Endometrial microvascular endothelial cells (primary cell): ENCODE results near the gene CCDC86. TPM values are rescaled to one million over a fixed set of nuclear protein-coding genes. Genes with fewer than 3 reads are reported as not detected.

Experiments used
- in situ Hi-C: cut with HindIII; loops from 2 replicates; pipeline ENCODE4 v1.10.0; 2017; ENCODE audit warnings: low sequenced_read_pairs, low pct_unique_long_range_greater_than_20kb; ENCODE audit errors: inconsistent ontology term
- total RNA-seq: library from RNA; depleted of rRNA; stranded (reverse); fragments of >200 nt; gene quantifications from one replicate; pipeline ENCODE4 v1.2.3, GENCODE V29; 2015; ENCODE audit errors: inconsistent ontology term

The CCDC86 gene
- total RNA-seq, 1 donor from 2014 or later: 80.8 TPM

DNA sequence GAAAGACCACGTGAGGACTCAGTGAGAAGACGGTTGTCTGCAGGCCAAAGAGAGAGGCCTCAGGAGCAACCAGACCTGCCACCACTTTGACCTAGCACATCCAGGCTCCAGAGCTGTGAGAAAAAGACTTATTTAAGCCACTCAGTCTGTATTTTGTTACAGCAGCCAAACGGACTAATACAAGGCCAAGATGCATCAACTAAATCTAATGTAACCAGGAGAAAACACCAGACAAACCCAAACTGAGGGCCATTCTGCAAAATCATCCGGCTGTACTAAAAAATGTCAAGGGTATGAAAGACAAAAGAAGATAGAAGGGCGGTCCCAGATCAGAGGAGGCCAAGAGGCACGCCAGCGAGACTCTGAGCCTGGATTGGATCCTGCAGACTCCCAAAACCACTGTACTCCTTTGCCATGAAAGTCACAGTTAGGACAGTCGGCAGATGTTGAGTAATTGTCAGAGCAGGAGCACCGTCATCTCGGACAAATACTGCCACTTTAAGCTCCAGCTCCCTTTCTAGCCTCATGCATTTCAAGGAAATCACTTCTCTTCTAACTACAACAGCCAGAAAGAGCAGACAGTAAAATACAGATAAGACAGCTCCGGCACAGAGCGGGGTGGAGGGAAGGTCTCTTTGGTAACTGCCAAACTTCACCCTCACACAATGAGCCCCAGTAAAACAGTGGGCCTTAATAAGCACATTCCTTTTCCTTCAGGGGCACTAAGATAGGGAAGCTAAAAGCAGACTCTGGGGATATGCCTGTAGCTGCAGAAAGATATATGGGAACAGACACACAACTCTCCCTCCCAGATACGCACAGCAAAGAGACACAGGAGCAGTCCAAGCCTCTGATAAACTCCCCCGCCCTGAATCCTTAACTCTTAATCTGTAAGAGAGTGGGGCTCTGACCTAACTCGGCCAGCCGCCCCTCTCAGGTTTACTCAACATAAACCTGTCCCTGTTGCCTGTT, 21.9 kb downstream of the CCDC86 start:
- in situ Hi-C loops: no loop called here

DNA sequence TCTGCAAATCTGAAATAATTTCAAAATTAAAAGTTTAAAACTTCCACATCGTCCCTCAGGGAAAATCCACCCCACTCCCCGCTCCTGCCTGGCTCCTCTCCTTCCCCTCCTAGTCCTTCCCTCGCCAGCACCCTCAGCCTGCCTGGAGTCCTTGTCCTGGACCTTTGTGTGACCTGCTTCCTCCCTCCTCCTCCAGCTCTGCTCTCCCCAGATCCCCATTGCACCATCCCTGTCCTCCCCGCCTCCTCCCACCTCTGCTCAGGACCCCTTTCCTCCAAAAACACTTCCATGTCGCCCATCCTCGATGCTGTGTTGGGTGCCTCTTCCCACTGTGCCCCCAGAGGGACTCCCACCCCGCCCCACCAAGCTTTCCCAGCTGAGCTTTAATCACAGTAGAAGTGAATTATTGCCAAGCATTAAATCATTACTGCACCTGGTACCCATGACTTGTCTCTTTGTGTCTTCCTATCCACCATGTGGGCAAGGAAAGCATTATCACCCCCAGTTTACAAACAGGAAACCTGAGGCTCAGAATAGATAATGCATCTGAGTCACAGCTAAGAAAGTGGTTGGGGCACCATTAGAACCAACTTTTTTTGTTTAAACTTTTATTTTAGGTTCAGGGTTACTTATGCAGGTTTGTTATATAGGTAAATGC, 23.1 kb downstream of the CCDC86 start:
- in situ Hi-C loops: no loop called here

DNA sequence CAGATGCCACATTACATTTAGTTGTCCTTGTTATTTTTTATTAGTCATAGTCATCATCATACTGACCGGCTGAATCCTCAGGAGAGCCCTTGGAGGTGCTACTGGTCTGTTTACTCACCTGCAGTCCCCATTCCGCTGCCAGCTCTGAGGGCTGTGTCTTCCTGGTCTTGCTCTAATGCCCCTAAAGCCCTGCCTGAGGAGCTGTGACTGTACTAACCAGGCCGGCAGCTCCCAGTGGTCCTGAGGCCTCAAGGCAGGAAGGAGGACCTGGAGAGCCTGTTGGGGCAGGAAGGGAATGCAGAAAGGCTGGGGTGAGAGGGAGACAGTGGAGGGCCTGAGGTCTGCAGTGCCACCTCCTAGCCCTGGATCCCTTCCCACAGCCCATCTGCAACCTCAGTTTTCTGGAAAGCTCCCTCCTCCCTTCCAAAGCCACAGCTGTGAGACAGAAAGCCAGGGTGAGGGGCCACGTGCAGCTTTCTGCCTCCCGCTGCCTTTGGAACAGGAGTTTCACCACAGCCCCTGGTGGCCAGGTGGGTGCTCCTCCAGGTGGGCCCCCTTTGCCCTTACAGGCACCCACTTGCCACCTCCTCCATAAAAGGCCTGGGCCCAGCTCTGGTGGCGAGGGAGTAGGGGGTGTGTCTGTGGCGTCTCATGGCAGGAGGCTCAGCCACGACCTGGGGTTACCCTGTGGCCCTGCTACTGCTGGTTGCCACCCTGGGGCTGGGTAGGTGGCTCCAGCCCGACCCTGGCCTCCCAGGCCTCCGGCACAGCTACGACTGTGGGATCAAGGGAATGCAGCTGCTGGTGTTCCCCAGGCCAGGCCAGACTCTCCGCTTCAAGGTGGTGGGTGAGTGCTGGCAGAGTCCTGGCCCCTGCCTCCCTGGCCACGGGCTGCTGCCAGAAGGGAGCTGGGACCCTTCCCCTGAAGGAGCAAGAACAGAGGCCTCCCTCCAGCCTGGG, 25.3 kb downstream of the CCDC86 start, which contains the start of gene ZP1:
TSS of gene ZP1 (plus strand) at position 632 of the 960 bp plus-strand sequence. CDS start at position 652, 20 bp downstream.
- in situ Hi-C loops: no loop called here

DNA sequence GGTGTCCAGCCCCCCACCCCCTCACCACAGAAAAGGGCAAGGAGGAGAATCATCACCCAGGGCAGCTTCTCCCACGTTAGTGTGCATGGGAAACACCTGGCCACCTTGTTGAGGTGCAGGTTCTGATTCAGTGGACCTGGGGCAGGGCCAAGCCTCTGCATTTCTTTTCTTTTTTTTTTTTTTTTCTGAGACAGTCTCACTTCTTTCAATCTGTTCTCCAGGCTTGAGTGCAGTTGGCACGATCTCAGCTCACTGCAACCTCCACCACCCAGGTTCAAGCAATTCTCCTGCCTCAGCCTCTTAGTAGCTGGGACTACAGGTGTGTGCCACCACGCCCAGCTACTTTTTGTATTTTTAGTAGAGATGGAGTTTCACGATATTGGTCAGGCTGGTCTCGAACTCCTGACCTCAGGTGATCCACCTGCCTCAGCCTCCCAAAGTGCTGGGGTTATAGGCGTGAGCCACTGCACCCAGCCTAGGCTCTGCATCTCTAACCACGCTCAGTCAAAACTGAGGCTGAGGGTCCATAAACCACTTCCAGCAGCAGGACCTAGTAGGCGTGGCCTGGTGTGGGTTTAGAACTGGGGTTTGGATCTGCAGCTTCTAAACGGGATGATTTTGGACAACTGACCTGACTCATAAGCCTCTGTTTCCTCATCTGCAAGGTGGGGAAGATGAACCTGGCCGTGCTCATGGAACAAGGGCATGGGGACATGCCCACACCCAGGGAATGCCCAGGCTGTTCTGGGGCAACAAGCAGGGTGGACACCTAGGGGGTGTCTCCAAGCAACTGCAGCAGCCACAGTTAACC, 26.2 kb downstream of the CCDC86 start:
- in situ Hi-C loops: no loop called here

DNA sequence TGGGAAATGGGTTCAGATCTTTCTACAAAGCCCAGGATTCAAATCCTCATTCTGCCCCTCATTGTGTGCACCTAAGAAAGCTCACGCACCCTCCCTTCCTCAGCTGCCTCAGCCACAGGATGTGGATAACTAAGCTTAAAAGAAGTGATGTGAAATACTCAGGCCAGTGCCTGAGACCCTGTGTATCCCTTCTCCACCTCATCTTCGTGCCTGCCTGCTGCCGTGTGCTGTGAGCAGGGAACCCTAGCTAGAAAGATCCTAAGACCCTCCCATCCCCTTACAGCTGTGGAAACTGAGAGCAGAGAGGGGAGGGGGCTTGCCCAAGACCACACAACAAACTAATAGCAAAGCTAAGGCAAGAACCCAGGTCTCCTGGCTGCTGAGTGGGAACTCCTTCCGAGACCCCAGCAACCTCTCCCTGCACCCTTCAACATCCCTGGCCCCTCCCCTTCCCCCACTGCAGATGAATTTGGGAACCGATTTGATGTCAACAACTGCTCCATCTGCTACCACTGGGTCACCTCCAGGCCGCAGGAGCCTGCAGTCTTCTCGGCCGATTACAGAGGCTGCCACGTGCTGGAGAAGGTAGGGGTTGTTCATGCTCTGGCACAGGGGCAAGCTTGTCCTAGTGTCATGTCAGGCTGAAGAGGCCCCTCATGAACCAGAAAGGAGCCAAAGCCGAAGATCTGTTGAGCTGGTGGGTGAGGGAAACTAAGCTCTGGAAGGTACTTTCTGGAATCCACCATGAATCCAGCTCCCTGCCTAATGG, 27.0 kb downstream of the CCDC86 start:
- in situ Hi-C loops: no loop called here

DNA sequence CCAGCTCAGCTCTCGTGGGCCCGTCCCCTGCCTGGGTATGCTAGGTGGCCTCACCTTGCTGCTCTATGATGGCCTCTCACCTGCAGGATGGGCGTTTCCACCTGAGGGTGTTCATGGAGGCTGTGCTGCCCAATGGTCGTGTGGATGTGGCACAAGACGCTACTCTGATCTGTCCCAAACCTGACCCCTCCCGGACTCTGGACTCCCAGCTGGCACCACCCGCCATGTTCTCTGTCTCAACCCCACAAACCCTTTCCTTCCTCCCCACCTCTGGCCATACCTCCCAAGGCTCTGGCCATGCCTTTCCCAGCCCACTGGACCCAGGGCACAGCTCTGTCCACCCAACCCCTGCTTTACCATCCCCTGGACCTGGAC, 27.5 kb downstream of the CCDC86 start:
- in situ Hi-C loops: no loop called here

DNA sequence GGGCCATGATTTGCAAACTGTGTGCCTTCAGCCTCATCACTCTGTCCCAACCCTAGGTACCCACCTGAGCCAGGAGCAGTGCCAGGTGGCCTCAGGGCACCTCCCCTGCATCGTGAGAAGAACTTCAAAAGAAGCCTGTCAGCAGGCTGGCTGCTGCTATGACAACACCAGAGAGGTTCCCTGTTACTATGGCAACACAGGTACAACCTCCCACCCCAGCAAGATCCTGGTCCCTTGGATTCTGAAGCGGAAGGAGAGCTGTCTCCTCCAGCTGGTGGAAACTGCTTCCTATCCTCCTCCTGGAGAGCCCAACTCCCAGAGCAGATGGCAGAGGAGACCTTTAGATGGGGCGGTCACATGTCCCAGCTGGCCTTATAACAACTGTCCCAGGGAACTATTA, 28.4 kb downstream of the CCDC86 start:
- in situ Hi-C loops: no loop called here

DNA sequence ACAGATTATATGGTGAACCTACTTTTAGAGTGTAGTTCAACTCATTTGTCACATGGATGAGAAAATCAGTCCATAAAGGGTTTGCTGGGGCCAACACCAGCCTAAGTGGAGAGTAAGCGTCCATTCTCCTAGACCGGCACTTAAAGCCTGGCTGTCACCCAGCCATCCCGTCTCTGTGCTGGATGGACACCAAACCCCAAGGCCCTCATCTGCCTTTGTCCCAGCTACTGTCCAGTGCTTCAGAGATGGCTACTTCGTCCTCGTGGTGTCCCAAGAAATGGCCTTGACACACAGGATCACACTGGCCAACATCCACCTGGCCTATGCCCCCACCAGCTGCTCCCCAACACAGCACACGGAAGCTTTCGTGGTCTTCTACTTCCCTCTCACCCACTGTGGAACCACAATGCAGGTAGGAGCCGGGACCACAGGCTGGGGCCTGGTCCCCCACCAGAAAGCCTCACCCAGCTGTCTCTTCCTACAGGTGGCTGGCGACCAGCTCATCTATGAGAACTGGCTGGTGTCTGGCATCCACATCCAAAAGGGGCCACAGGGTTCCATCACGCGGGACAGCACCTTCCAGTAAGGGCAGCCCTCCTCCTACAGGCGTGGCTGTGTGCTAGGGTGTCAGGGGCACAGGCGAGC, 28.9 kb downstream of the CCDC86 start:
- in situ Hi-C loops: no loop called here

DNA sequence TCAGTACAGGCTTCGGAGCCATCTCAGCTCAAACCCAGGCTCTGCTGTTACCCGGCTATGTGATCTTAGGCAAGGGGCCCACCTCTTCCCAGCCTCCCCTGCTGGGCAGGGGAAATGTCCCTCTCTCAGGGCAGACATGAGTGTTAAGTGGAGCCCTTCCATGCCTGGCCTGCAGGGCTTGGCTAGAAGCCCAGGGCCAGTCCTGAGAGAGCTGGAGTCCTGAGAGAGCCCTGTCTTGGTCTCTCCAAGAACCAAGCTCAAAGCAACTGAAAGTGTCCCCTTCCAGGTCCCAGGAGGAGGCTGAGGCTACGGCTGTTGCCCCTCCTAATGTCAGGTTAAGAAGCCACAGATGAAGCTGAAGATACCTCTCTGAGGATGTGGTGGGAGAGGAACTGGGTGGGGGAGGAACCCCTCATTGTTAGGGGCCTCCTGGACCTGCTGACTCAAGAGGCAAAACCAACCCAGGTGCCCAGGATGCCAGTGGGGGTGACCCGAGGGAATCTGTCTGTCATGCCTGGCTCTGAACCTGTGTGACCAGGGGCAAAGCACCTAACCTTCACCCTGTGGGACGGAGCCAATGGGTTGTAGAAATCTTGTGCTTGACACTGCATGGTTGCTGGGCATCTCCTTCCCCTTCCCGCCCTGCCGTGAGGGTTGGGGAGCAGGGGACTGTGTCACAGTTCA, 29.6 kb downstream of the CCDC86 start:
- in situ Hi-C loops: no loop called here

DNA sequence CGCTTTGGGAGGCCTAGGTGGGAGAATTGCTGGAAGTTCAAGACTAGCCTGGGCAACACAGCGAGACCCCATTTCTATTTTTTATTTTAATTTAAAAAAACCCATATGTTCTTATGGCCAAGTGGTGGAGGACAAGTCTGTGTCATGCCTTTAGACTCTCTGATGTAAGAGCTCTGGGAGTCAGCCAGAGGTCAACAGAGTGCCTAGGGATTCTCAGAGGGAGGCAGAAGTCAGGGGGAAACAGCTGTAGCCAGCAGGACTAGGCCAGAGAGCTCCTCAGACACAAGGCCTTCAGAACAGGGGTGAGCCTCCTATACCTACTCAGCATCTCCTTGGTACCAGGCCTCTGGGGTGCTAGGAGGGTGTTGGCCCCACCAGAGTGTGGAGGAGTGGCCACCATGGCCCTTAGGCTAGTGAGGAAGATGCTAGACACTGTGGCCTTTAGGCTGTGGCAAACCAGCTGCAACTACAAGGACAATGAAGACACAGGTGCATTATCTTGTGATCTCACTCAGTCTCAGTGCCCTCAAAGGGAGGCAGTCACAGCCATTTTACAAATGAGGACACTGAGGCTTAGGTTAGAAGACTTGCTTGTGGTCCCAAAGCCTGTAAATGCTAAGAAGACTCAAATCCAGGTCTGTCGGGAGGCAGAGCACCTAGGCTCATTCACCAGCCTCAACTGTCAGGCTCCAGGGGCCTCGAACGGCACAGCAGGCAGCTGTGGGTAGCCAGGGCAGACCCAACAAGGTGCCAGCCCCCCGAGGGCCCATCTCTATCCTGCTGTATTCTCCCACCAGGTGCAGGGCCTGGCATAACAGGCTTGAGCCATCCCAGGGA, 30.4 kb downstream of the CCDC86 start:
- in situ Hi-C loops: no loop called here

DNA sequence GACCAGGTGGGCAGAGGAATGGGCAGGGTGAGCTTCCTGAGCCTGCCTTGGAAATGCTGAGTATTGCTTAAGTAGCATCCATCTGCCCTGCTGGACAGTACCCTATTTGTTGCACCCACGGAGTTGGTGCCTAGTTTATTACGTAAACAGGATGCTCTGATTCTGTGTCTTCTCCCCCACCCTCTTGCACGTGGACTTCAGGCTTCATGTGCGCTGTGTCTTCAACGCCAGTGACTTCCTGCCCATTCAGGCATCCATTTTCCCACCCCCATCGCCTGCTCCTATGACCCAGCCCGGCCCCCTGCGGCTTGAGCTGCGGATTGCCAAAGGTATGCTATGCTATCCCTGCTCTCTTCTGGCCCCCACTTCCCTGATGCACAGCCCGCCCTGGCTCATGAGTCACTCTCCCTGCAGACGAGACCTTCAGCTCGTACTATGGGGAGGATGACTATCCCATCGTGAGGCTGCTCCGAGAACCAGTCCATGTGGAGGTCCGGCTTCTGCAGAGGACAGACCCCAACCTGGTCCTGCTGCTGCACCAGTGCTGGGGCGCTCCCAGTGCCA, 31.1 kb downstream of the CCDC86 start:
- in situ Hi-C loops: no loop called here

DNA sequence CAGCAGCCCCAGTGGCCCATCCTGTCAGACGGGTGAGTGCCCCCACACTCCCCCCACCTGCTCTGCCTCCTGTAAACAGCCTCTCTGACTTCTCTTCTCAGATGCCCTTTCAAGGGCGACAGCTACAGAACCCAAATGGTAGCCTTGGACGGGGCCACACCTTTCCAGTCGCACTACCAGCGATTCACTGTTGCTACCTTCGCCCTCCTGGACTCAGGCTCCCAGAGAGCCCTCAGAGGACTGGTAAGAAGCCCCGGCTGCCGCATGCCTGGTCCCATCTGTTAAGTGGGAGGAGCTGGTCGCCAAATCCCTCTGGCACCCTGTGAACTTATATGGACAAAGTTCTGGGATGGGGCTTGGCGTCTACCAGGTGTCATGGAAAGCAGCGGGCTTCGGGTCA, 31.6 kb downstream of the CCDC86 start:
- in situ Hi-C loops: no loop called here

DNA sequence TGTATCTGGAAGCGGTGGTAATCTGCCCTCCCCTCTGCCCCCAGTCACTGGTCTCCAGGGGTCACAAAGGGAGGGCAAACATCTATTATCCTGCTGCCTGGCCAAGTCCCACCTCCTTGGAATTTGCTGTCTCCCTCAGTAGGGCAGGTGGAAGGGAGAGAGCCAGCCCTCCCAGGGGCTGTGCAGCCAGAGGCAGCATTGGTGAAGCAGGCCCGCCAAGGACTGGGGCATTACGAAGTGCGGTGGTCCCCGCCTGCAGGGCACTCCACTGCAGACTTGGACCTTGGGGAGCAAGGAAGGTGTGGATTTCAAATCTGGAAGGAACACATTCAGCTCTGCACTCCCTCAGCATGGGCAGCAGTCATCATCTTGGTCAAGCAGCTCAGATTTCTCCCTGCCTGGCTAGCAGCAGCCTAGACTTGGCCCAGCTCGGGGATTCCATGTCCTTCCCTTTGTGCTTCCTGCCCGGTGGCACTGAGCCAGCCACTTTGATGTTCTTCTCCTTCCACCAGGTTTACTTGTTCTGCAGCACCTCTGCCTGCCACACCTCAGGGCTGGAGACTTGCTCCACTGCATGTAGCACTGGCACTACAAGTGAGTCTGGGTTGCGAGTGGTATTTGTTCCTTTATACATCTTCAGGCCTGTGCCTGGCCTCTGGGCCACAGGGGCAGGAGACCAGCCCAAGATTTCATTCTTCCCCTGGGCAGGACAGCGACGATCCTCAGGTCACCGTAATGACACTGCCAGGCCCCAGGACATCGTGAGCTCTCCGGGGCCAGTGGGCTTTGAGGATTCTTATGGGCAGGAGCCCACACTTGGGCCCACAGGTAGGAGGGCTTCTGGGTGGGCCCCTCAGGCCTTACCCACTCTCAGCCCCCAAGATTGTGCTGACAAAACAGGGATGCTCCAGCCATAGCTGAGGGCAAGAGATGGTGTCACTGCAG, 32.8 kb downstream of the CCDC86 start:
- in situ Hi-C loops: no loop called here

DNA sequence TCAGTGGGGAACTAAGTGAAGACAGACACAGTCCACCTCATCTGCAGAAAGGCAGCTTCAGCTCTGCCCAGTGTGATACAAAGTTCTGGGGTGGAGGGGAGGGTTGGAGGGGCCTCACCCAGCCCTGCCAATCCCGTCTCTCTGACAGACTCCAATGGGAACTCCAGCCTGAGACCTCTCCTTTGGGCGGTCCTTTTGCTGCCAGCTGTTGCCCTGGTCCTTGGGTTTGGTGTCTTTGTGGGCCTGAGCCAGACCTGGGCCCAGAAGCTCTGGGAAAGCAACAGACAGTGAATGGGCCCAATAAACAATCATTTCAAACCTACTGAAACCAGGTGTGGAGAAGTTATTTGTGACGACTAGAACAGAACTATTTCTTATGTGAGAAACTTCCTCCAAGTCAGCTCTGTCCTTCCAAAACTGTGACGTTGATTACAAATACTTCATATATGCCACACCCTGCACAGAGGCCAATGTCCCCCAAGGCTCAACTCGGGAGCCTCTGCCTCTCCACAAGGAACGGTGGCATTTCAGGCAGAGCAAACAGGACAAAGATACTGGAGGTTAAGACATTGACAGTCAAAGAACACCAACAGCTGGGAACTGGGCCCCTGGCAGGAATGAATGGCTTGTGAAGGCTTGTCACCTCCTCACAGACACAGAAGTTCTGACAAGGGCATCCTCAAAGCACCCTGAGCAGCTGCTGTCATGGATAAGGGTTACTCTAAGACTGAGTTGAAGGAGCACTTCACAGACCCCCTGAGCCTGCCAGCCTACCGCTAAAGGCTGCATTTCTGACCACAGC, 33.7 kb downstream of the CCDC86 start:
- in situ Hi-C loops: no loop called here
